ENCODE data around the gene RALGPS2. TPM values are rescaled to one million over a fixed set of nuclear protein-coding genes. Genes with fewer than 3 reads are reported as not detected.
A peak's percentile ranks its signal among the peaks of the same experiment; 100 is the strongest.

The RALGPS2 gene
- total and polyA plus RNA-seq, 5 experiments from 2014 or later, result 3.1 to 31.1 (median 14.6) TPM

GRCh38 chr1:178934546-178934945, 209.5 kb downstream of the RALGPS2 start:
- no peak overlapping the region for H3K27ac Mint-ChIP-seq
- ATAC-seq (no peak), DNase-seq (no peak)
- H3K4me3 Mint-ChIP-seq, result no peak overlapping the region
- peaks cover 0 to 20% (median 0%) of the 10 kb centered on the region in 4 donors for H3K4me1 Mint-ChIP-seq
- POLR2A ChIA-PET, result no interaction called here
- no peaks in the 10 kb centered on the region for H3K36me3 Mint-ChIP-seq
- H3K27me3 Mint-ChIP-seq, result no peaks in the 10 kb centered on the region
- H3K9me3 Mint-ChIP-seq, result no peaks in the 10 kb centered on the region

GRCh38 chr1:178935610-178936009, 210.6 kb downstream of the RALGPS2 start:
- ATAC-seq, result no peak
- DNase-seq, result no peak
- H3K9me3 Mint-ChIP-seq, result no peaks in the 10 kb centered on the region

GRCh38 chr1:178937695-178938094, 212.7 kb downstream of the RALGPS2 start:
- no peak overlapping the region for H3K27ac Mint-ChIP-seq
- H3K9me3 Mint-ChIP-seq, result no peaks in the 10 kb centered on the region
- no peaks in the 10 kb centered on the region for H3K36me3 Mint-ChIP-seq
- H3K4me1 Mint-ChIP-seq, result peaks cover 0 to 7% (median 0%) of the 10 kb centered on the region in 4 donors
- H3K27me3 Mint-ChIP-seq, result peaks cover 0 to 14% (median 5%) of the 10 kb centered on the region in 5 donors
- ATAC-seq (no peak), DNase-seq (no peak)
- POLR2A ChIA-PET, result no interaction called here
- no peak overlapping the region for H3K4me3 Mint-ChIP-seq

More at GRCh38 chr1:178935610-178936009, 210.6 kb downstream of the RALGPS2 start:
- Mint-ChIP-seq H3K27ac (no peak overlapping the region), H3K4me3 (no peak overlapping the region), H3K27me3 (no peaks in the 10 kb centered on the region), H3K4me1 (peaks cover 0 to 20% (median 0%) of the 10 kb centered on the region in 4 donors), H3K36me3 (no peaks in the 10 kb centered on the region)
- POLR2A ChIA-PET, result no interaction called here

GRCh38 chr1:178938101-178938958, 213.3 kb downstream of the RALGPS2 start:
- Mint-ChIP-seq H3K9me3 (no peaks in the 10 kb centered on the region), H3K4me1 (peaks cover 0 to 5% (median 0%) of the 10 kb centered on the region in 4 donors), H3K27me3 (peaks cover 0 to 20% (median 5%) of the 10 kb centered on the region in 5 donors), H3K4me3 (no peak overlapping the region), H3K36me3 (no peaks in the 10 kb centered on the region), H3K27ac (peak overlapping the region in 1 of 10 donors; percentile 13)
- no peak for ATAC-seq
- POLR2A ChIA-PET, result no interaction called here
- no peak for DNase-seq

GRCh38 chr1:178938959-178939317, 213.9 kb downstream of the RALGPS2 start:
- no peak overlapping the region for H3K4me3 Mint-ChIP-seq
- DNase-seq (no peak), ATAC-seq (no peak)
- H3K36me3 Mint-ChIP-seq, result no peaks in the 10 kb centered on the region
- peaks cover 0 to 3% (median 0%) of the 10 kb centered on the region in 4 donors for H3K4me1 Mint-ChIP-seq
- peaks cover 0 to 2% (median 0%) of the 10 kb centered on the region in 9 donors for H3K9me3 Mint-ChIP-seq
- POLR2A ChIA-PET, result no interaction called here
- H3K27me3 Mint-ChIP-seq, result peaks cover 0 to 21% (median 9%) of the 10 kb centered on the region in 5 donors
- no peak overlapping the region for H3K27ac Mint-ChIP-seq

GRCh38 chr1:178939338-178940067, 214.5 kb downstream of the RALGPS2 start:
- peaks cover 0 to 21% (median 9%) of the 10 kb centered on the region in 5 donors for H3K27me3 Mint-ChIP-seq
- no peak for ATAC-seq
- POLR2A ChIA-PET, result no interaction called here
- no peak for DNase-seq
- H3K4me3 Mint-ChIP-seq, result no peak overlapping the region
- peaks cover 0 to 2% (median 0%) of the 10 kb centered on the region in 9 donors for H3K9me3 Mint-ChIP-seq
- no peaks in the 10 kb centered on the region for H3K36me3 Mint-ChIP-seq
- H3K27ac Mint-ChIP-seq, result no peak overlapping the region
- H3K4me1 Mint-ChIP-seq, result no peaks in the 10 kb centered on the region

GRCh38 chr1:178940068-178940765, 215.2 kb downstream of the RALGPS2 start:
- H3K27ac Mint-ChIP-seq, result no peak overlapping the region
- H3K36me3 Mint-ChIP-seq, result no peaks in the 10 kb centered on the region
- POLR2A ChIA-PET, result no interaction called here
- DNase-seq (no peak), ATAC-seq (no peak)
- H3K27me3 Mint-ChIP-seq, result peaks cover 0 to 26% (median 10%) of the 10 kb centered on the region in 5 donors
- no peaks in the 10 kb centered on the region for H3K4me1 Mint-ChIP-seq
- peaks cover 0 to 2% (median 0%) of the 10 kb centered on the region in 9 donors for H3K9me3 Mint-ChIP-seq
- H3K4me3 Mint-ChIP-seq, result no peak overlapping the region

GRCh38 chr1:178941261-178941689, 216.2 kb downstream of the RALGPS2 start:
- H3K27me3 Mint-ChIP-seq, result peaks cover 0 to 34% (median 12%) of the 10 kb centered on the region in 5 donors
- POLR2A ChIA-PET, result no interaction called here
- peak overlapping the region in 2 of 10 donors; percentile 57 to 71 for H3K27ac Mint-ChIP-seq
- H3K9me3 Mint-ChIP-seq, result peaks cover 0 to 2% (median 0%) of the 10 kb centered on the region in 9 donors
- H3K36me3 Mint-ChIP-seq, result no peaks in the 10 kb centered on the region
- no peak overlapping the region for H3K4me3 Mint-ChIP-seq
- DNase-seq (no peak), ATAC-seq (no peak)
- no peaks in the 10 kb centered on the region for H3K4me1 Mint-ChIP-seq

- DNase-seq (no peak), ATAC-seq (no peak)
- Mint-ChIP-seq H3K4me1 (no peaks in the 10 kb centered on the region), H3K27ac (no peak overlapping the region), H3K36me3 (no peaks in the 10 kb centered on the region), H3K4me3 (no peak overlapping the region), H3K9me3 (peaks cover 0 to 2% (median 0%) of the 10 kb centered on the region in 9 donors), H3K27me3 (peaks cover under 1 to 40% (median 13%) of the 10 kb centered on the region in 5 donors)
- POLR2A ChIA-PET, result no interaction called here
Measured at GRCh38 chr1:178941849-178942248, 216.8 kb downstream of the RALGPS2 start.

- Mint-ChIP-seq H3K9me3 (peaks cover 0 to 2% (median 0%) of the 10 kb centered on the region in 9 donors), H3K4me1 (no peaks in the 10 kb centered on the region), H3K27me3 (peaks cover 2 to 45% (median 15%) of the 10 kb centered on the region in 5 donors), H3K4me3 (no peak overlapping the region), H3K36me3 (no peaks in the 10 kb centered on the region), H3K27ac (no peak overlapping the region)
- DNase-seq (no peak), ATAC-seq (no peak)
- POLR2A ChIA-PET, result no interaction called here
Measured at GRCh38 chr1:178942285-178943198, 217.5 kb downstream of the RALGPS2 start.

- peaks cover 8 to 62% (median 21%) of the 10 kb centered on the region in 5 donors for H3K27me3 Mint-ChIP-seq
- H3K9me3 Mint-ChIP-seq, result peaks cover 0 to 2% (median 0%) of the 10 kb centered on the region in 9 donors
- H3K4me3 Mint-ChIP-seq, result no peak overlapping the region
- DNase-seq (no peak), ATAC-seq (no peak)
- H3K4me1 Mint-ChIP-seq, result no peaks in the 10 kb centered on the region
- POLR2A ChIA-PET, result no interaction called here
- no peak overlapping the region for H3K27ac Mint-ChIP-seq
- H3K36me3 Mint-ChIP-seq, result no peaks in the 10 kb centered on the region
Measured at GRCh38 chr1:178944729-178945128, 219.7 kb downstream of the RALGPS2 start.

GRCh38 chr1:178945763-178946266, 220.8 kb downstream of the RALGPS2 start:
- Mint-ChIP-seq H3K4me1 (no peaks in the 10 kb centered on the region), H3K36me3 (no peaks in the 10 kb centered on the region), H3K27ac (no peak overlapping the region), H3K9me3 (peaks cover 0 to 2% (median 0%) of the 10 kb centered on the region in 9 donors), H3K4me3 (no peak overlapping the region), H3K27me3 (peaks cover 8 to 62% (median 21%) of the 10 kb centered on the region in 5 donors)
- POLR2A ChIA-PET, result no interaction called here
- no peak for ATAC-seq
- DNase-seq, result no peak

Measured in naive thymus-derived CD8-positive, alpha-beta T cell (primary cell).